Motor neuron (in vitro differentiated cells): ENCODE measurements around the gene HSD17B4. TPM values are rescaled to one million over a fixed set of nuclear protein-coding genes. Genes with fewer than 3 reads are reported as not detected.

Experiments used
- total RNA-seq, 8 experiments: library from RNA; unstranded; fragments of 300-600 nt; gene quantifications; 2 replicates each; pipeline versions ENCODE4 v1.2.3 to v1.2.4, GENCODE V29; 2022

Gene HSD17B4
- total RNA-seq, 8 experiments from 2014 or later: 68.4 to 149 (median 85.2) TPM

Other genes with a start within 250 kb of the HSD17B4 start
- 10 to 100 TPM in 1 of 8 experiments, 1 to 10 TPM in 4, under 1 TPM in 3; 0.71 to 14.4 (median 1.4) TPM for gene TNFAIP8, start 96.5 kb upstream of the HSD17B4 start, total RNA-seq
- gene FAM170A, start 177.1 kb downstream of the HSD17B4 start, total RNA-seq: not detected